Measurements from ENCODE around the gene PRMT5.

Gene PRMT5

GRCh38 chr14:22973217-22974032 lies 44.2 kb upstream of the PRMT5 start:
- H3K4me1 ChIP-seq (ENCODE audit: insufficient read depth, low read length, poor library complexity, severe bottlenecking): peaks cover 2% of the 10 kb centered on the region
- H3K9me2 ChIP-seq (replicated peaks; ENCODE audit: low read depth, low read length): no peaks in the 10 kb centered on the region
- H3K9me3 ChIP-seq (ENCODE audit: insufficient read depth, low read depth, low read length): no peaks in the 10 kb centered on the region
- no peaks in the 10 kb centered on the region for H3K79me2 ChIP-seq (ENCODE audit: insufficient read depth, low read length)
- H3K36me3 ChIP-seq (ENCODE audit: insufficient read depth, low read length): peaks cover 11% of the 10 kb centered on the region; the same call in 1 of the 2 replicates
- no peak overlapping the region for H3K4me3 ChIP-seq (ENCODE audit: low read length, poor library complexity, severe bottlenecking)
- H3K4me2 ChIP-seq (ENCODE audit: low read depth, low read length, poor library complexity, severe bottlenecking): no peak overlapping the region
- no peak overlapping the region for H2AFZ ChIP-seq (ENCODE audit: low read length)
- TF ChIP-seq EZH2phosphoT487 (IDR thresholded peaks at IDR 0.05; ENCODE audit: borderline replicate concordance): no peak
- TF ChIP-seq CTCF (conservative IDR thresholded peaks at IDR 0.05; ENCODE audit: low read length): peak; percentile 79
- H4K20me1 ChIP-seq (ENCODE audit: insufficient read depth, low read length, poor library complexity, severe bottlenecking): no peaks in the 10 kb centered on the region
- no peaks in the 10 kb centered on the region for H3F3A ChIP-seq (ENCODE audit: low read depth)
- no peaks in the 10 kb centered on the region for H3K27me3 ChIP-seq (ENCODE audit: insufficient read depth, low read length, poor library complexity, severe bottlenecking)
- H3K9ac ChIP-seq (ENCODE audit: low read depth, low read length, poor library complexity, severe bottlenecking): no peak overlapping the region

DNA sequence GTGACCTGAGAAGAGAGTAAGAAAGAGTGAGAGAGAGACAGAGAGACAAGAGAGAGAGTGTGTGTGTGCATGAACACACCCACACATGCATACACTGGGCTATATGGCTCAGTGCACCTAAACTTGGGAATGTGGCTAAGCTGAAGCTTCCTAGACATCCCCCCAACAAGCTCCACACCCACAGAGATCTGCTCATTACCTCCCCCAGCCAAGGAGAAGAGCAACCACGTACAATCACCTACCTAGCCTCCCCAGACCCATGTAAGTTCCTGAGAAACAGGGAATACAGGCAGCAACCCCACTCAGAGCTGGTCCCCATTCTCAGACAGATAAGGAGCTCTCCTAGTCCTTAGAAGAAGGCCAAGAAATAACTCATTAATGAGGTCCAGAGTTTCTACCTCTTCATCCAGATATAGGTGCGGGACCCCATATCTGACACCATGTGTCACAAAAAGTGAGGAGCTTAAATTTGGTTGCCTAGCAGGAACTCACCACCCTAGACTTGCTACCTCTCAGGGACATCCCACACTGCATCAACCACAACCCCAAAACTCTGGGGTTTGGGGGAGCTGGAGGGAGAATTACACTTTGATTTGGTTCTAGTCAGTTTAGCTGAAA lies 43.2 kb upstream of the PRMT5 start:
- no peak overlapping the region for H3K4me2 ChIP-seq (ENCODE audit: low read depth, low read length, poor library complexity, severe bottlenecking)
- TF ChIP-seq EZH2phosphoT487 (IDR thresholded peaks at IDR 0.05; ENCODE audit: borderline replicate concordance): no peak
- TF ChIP-seq CTCF (conservative IDR thresholded peaks at IDR 0.05; ENCODE audit: low read length): no peak
- H2AFZ ChIP-seq (ENCODE audit: low read length): no peak overlapping the region
- no peaks in the 10 kb centered on the region for H3K9me3 ChIP-seq (ENCODE audit: insufficient read depth, low read depth, low read length)
- H3K27me3 ChIP-seq (ENCODE audit: insufficient read depth, low read length, poor library complexity, severe bottlenecking): no peaks in the 10 kb centered on the region
- no peaks in the 10 kb centered on the region for H3F3A ChIP-seq (ENCODE audit: low read depth)
- H4K20me1 ChIP-seq (ENCODE audit: insufficient read depth, low read length, poor library complexity, severe bottlenecking): no peaks in the 10 kb centered on the region
- H3K36me3 ChIP-seq (ENCODE audit: insufficient read depth, low read length): peaks cover 11% of the 10 kb centered on the region; the same call in 1 of the 2 replicates
- no peak overlapping the region for H3K4me3 ChIP-seq (ENCODE audit: low read length, poor library complexity, severe bottlenecking)
- H3K9me2 ChIP-seq (replicated peaks; ENCODE audit: low read depth, low read length): no peaks in the 10 kb centered on the region
- no peaks in the 10 kb centered on the region for H3K79me2 ChIP-seq (ENCODE audit: insufficient read depth, low read length)
- no peaks in the 10 kb centered on the region for H3K4me1 ChIP-seq (ENCODE audit: insufficient read depth, low read length, poor library complexity, severe bottlenecking)
- H3K9ac ChIP-seq (ENCODE audit: low read depth, low read length, poor library complexity, severe bottlenecking): no peak overlapping the region

- H3K9me2 ChIP-seq (replicated peaks; ENCODE audit: low read depth, low read length): no peaks in the 10 kb centered on the region
- no peak overlapping the region for H3K4me2 ChIP-seq (ENCODE audit: low read depth, low read length, poor library complexity, severe bottlenecking)
- no peak overlapping the region for H2AFZ ChIP-seq (ENCODE audit: low read length)
- H3K4me1 ChIP-seq (ENCODE audit: insufficient read depth, low read length, poor library complexity, severe bottlenecking): no peaks in the 10 kb centered on the region
- no peaks in the 10 kb centered on the region for H4K20me1 ChIP-seq (ENCODE audit: insufficient read depth, low read length, poor library complexity, severe bottlenecking)
- no peaks in the 10 kb centered on the region for H3K79me2 ChIP-seq (ENCODE audit: insufficient read depth, low read length)
- TF ChIP-seq EZH2phosphoT487 (IDR thresholded peaks at IDR 0.05; ENCODE audit: borderline replicate concordance) (no peak), CTCF (conservative IDR thresholded peaks at IDR 0.05; ENCODE audit: low read length) (no peak)
- no peaks in the 10 kb centered on the region for H3K9me3 ChIP-seq (ENCODE audit: insufficient read depth, low read depth, low read length)
- H3K4me3 ChIP-seq (ENCODE audit: low read length, poor library complexity, severe bottlenecking): no peak overlapping the region
- H3K27me3 ChIP-seq (ENCODE audit: insufficient read depth, low read length, poor library complexity, severe bottlenecking): no peaks in the 10 kb centered on the region
- H3K36me3 ChIP-seq (ENCODE audit: insufficient read depth, low read length): peaks cover 11% of the 10 kb centered on the region; the same call in 1 of the 2 replicates
- H3K9ac ChIP-seq (ENCODE audit: low read depth, low read length, poor library complexity, severe bottlenecking): no peak overlapping the region
- H3F3A ChIP-seq (ENCODE audit: low read depth): no peaks in the 10 kb centered on the region
Observed at GRCh38 chr14:22971152-22971551, 42.0 kb upstream of the PRMT5 start.
